Stimulated activated naive CD8-positive, alpha-beta T cell treated with anti-CD3 and anti-CD28 coated beads, Interleukin-15, Interleukin-2, amounts not matched to agents 100 U/mL and 50 U/mL, for 24 hours (primary cell): ENCODE data around the gene ADAMTS12.

ENCODE experiments used
- ATAC-seq: fragments of 150-1000 bp; cut with Tn5 transposase; one replicate; pipeline ENCODE4 v1.10.0; 2021
- DNase-seq: peaks from one replicate; pipeline ENCODE4 v3.0.0; 2021

The ADAMTS12 gene

GRCh38 chr5:33846851-33847250 is 44.9 kb downstream of the ADAMTS12 start:
- ATAC-seq (no peak), DNase-seq (no peak)

GRCh38 chr5:33843579-33843978 is 48.2 kb downstream of the ADAMTS12 start:
- ATAC-seq (no peak), DNase-seq (no peak)

DNA sequence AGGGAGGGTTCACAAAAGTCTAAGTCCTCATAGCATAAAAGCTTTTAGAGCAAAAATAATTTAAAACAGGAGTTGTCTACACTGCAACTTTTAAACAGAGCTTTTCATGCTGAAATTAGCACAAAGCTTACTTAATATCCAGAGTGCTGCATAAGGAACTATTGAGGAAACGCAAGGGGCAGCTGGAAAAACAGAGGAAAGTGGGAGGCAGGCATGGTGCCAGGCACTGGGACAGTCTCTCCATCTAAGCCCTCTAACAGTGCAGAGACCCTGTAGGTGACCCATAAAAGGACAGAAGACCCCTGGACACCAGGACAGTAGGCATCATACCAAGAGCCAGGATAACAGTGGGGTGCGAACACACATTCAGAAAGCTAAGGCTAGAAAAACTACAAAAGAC is 49.3 kb downstream of the ADAMTS12 start:
- ATAC-seq, result no peak
- DNase-seq, result no peak

DNA sequence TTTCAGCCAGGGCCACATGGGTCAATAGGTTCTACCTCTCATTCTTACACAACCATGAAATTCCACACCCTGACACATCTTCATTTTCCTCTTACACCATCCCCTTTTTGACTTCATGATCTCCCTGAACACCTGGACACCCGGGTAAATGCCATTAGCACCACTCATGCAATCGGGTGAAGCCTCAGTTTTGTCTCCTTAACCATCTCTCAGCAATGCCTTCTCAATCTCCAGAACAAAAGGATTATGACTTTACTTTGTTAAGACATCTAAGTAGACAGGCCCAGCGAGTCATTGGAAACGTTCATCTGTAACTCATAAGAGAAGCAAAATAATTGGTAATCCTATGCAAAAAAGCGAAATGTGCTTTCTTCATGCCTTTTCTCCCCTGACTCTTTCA is 49.9 kb downstream of the ADAMTS12 start:
- no peak for ATAC-seq
- DNase-seq, result no peak

DNA sequence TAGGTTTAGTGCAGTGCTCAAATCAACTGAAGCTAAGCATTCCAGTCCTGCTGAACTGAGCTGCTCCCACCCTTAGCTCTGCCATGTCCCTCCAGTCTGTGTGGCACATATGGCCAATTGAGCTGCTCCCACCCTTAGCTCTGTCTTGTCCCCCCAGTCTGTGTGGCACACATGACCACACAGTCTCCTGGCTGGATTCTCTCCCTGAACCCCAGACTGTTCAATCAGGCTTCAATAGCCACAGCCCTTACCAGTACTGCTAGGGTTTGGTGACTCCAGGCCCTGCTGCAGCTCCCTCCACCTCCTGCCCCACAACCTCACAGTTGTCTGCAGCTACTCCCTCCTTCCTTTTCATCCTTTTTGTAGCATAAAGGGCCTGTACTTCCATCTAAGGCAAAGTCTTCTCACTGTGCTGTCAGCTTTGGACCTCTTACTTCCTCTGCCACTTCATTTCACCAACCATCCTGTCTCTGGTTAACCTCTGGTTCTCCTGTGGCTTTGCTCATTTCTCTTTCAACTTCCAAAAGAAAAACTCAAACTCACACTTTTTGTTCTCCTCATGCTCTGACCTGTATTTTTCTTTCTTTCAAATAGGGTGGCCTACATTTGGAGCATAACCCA is 50.8 kb downstream of the ADAMTS12 start:
- no peak for DNase-seq
- peak; percentile 55 for ATAC-seq

GRCh38 chr5:33837301-33837700 is 54.5 kb downstream of the ADAMTS12 start:
- no peak for DNase-seq

GRCh38 chr5:33834334-33834733 is 57.5 kb downstream of the ADAMTS12 start:
- no peak for DNase-seq

More at GRCh38 chr5:33837301-33837700, 54.5 kb downstream of the ADAMTS12 start:
- no peak for ATAC-seq

DNA sequence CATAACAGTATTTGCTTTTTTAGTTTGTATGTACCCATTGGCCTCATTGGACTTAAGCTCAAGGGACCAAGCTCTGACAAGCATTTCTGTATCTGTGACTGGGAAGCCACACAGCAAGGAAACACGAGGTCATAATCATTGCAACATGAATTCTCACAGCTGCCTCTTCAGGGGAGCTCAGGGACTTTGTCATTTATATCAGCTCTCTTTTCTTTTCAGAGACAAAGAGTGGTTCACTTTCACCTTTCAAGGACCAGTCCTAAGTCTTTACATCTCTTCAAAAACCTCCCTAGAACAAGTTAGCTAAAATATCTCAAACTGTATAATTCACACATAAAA is 58.6 kb downstream of the ADAMTS12 start:
- DNase-seq (no peak), ATAC-seq (no peak)

More at GRCh38 chr5:33834334-33834733, 57.5 kb downstream of the ADAMTS12 start:
- no peak for ATAC-seq

DNA sequence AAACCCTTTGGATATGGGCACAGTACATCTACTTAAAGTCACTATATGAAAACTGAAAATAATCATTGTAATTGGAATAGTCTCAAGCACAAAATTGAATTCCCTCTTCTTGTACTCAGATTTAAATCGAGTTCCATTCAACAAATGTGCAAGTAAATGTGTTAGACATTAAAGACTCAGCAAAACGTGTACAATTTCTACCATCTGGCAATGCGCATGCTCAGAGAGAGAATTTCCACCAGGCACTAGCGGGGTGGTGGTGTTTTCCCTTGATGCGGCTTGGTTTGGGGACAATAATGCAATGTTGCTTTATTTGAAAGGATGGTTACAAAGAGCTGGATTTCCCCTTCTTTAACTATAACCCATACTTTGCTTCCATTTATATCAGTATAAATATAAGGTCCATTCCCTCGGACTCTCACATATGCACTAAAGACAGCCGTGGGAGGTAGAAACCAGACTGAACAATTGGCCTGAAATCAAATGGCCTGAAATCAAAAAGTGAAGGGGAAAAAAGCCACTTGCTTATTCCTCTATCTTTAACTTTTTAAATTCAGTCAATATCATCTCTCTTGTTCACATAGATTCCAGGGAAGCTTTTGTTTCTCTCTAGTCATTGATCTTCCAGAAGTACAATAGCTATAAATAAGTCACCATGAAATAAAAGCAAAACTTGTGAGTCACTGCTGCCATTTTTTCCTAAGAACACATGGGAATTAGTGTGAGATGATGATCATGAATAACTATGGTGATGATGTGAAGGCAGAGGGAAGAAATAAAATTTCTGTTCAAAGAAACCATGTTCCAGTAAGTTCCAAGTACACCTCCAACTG is 59.2 kb downstream of the ADAMTS12 start:
- DNase-seq (no peak), ATAC-seq (no peak)

- DNase-seq, result no peak
- no peak for ATAC-seq
Measured at GRCh38 chr5:33831041-33831440, 60.7 kb downstream of the ADAMTS12 start.

- ATAC-seq (no peak), DNase-seq (no peak)
Measured at GRCh38 chr5:33829430-33829829, 62.4 kb downstream of the ADAMTS12 start.

- ATAC-seq (no peak), DNase-seq (no peak)
Measured at GRCh38 chr5:33828626-33829308, 63.0 kb downstream of the ADAMTS12 start.

DNA sequence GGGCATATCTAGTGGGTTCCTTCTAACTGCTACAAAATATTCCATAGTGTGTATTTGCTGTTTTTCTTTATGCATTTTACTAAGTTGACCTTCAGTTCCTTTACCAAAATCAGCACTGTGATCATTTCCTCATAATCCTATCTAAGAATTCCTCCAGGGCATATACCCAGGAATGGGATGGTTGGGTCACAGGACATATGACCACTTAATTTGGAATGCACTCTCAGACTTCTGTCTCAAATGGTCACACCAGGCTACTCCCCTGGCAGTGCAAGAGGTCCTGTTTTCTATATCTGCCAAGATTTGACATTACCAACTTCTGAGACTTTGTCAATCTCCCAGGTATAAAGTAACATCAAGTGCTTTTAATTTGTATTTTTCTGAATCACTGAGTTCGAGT is 63.9 kb downstream of the ADAMTS12 start:
- DNase-seq, result no peak
- no peak for ATAC-seq

- DNase-seq (no peak), ATAC-seq (no peak)
Measured at GRCh38 chr5:33827018-33827707, 64.6 kb downstream of the ADAMTS12 start.

GRCh38 chr5:33824516-33825195 is 67.1 kb downstream of the ADAMTS12 start:
- DNase-seq (no peak), ATAC-seq (no peak)

DNA sequence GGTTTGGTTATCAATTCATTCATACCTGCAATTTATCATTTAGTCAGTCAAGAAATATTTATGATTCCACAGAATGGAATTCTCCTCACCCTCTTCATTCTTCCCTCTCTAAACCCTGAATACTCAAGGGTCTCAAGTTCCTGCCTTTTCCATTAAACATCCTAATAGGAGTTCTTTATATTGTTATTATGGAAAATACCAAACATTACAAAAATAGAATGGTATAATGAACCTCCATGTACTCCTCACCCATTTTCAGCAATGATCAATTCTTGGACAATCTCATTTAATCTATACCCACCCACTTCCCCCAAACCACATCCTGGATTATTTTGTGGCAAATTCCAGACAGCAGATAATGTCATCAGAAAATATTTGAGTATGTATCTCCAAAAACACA is 74.5 kb downstream of the ADAMTS12 start:
- DNase-seq (no peak), ATAC-seq (no peak)

GRCh38 chr5:33816791-33817190 is 75.0 kb downstream of the ADAMTS12 start:
- DNase-seq (no peak), ATAC-seq (no peak)

DNA sequence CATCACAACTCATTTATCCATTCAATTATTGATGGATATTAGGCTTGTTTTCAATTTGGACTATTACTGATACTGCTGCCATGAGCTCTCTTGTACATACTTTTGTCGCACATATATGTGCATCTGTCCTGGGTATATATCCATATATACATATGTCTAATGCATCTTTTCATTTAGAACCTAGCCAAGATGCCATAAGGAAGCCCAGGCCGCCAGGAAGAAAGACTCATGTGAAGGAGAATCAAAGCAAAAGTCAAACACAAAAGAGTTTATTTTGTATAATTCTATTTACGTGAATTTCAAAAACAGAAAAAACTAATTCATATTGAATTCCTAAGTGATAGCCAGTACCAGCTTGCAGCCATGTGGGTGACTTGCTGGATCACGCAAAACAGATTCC is 79.0 kb downstream of the ADAMTS12 start:
- DNase-seq (no peak), ATAC-seq (no peak)

DNA sequence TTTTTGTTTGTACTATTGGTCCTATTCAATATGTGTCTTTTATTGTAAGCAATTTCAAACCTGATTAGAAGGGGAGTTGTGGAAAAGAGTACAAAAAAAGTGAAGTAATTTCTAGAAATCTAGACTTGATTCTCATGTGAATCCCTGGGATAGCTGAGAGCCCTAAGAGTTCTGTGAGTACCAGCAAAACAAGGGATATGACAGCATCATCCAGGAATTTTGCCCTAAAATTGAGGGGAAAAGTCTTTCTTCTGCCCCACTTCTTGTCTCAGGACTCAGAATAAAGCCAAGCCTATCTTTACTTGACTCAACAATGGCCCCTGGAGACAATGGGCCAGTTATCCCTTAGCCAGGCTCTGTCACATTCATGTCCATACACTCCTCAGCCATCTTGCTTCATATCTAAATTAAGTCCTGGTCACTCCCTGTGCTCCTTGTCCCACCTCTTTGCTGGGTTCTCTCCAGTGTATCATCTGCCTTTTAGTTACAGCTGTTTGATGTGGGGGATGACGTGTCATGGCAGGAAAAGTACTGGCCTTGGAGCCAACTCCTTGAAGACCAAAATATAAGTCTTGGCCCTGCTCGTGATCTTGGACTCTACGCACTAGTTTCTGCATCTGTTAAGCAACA is 81.2 kb downstream of the ADAMTS12 start:
- no peak for DNase-seq
- ATAC-seq, result no peak

DNA sequence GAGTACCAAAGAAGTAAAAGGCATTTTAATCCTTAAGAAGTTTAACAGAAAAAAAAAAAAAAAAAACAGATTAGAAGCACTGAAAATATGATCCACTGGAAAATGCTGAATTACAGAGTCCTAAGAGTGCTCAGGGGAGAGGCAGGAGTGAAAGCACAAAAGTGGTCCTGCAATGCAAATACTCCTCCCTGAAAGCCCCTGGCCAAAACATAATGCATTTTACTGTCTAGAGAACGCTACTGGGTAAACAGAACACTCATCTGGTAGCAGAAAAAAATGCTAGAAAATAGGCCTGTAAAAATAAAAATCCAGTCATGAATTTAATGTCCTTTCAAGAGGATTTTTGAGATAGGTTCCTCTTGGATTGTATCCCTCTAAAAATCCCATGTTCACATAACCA is 81.9 kb downstream of the ADAMTS12 start:
- DNase-seq (no peak), ATAC-seq (no peak)

GRCh38 chr5:33808699-33809098 is 83.1 kb downstream of the ADAMTS12 start:
- DNase-seq, result no peak
- no peak for ATAC-seq

DNA sequence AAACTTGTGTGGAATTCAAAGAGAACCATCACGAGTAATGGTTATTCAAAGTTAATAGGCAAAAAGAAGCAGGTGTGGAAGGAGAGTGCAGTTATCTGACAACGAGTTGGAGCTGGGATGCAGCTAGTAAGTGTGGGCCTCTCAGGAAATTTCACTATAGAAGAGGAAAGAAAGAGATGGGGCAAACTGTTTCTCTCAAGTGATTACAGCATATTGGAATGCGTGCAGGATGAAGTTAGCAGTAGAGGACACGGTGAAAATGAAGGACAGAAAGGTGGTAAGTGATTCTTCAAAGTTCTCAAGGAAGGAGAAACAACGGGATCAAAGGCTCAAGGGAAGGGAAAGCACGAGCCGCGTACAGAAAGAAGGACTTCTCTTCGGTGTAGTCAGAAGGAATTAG is 84.0 kb downstream of the ADAMTS12 start:
- DNase-seq (no peak), ATAC-seq (no peak)
